ENCODE measurements around the gene FAM180A. TPM values are rescaled to one million over a fixed set of nuclear protein-coding genes. Genes with fewer than 3 reads are reported as not detected.

FAM180A gene
- total RNA-seq, 1 donor from 2014 or later = not detected

- intact Hi-C loops (cut with micrococcal nuclease) = no loop called here
- H3K36me3 Mint-ChIP-seq (ENCODE audit: low read depth) = no peaks in the 10 kb centered on the region
- H3K27me3 Mint-ChIP-seq (ENCODE audit: insufficient read depth) = peaks cover 6% of the 10 kb centered on the region
- no peak overlapping the region for H3K4me3 Mint-ChIP-seq
- DNase-seq (ENCODE audit: low spot score) = no peak
- H3K9me3 Mint-ChIP-seq = no peaks in the 10 kb centered on the region
- H3K27ac Mint-ChIP-seq = no peak overlapping the region
- H3K4me1 Mint-ChIP-seq (ENCODE audit: low read depth) = no peaks in the 10 kb centered on the region
Measured at GRCh38 chr7:135713836-135714470, 34.7 kb downstream of the FAM180A start.

- no peaks in the 10 kb centered on the region for H3K9me3 Mint-ChIP-seq
- no peak overlapping the region for H3K27ac Mint-ChIP-seq
- H3K4me1 Mint-ChIP-seq (ENCODE audit: low read depth) = no peaks in the 10 kb centered on the region
- no peak for DNase-seq (ENCODE audit: low spot score)
- no peaks in the 10 kb centered on the region for H3K36me3 Mint-ChIP-seq (ENCODE audit: low read depth)
- H3K4me3 Mint-ChIP-seq = no peak overlapping the region
- intact Hi-C loops (cut with micrococcal nuclease) = no loop called here
- no peaks in the 10 kb centered on the region for H3K27me3 Mint-ChIP-seq (ENCODE audit: insufficient read depth)
Measured at GRCh38 chr7:135712796-135713195, 35.8 kb downstream of the FAM180A start.

GRCh38 chr7:135712182-135712782 lies 36.3 kb downstream of the FAM180A start:
- Mint-ChIP-seq H3K4me1 (ENCODE audit: low read depth) (no peaks in the 10 kb centered on the region), H3K27me3 (ENCODE audit: insufficient read depth) (no peaks in the 10 kb centered on the region), H3K9me3 (no peaks in the 10 kb centered on the region), H3K36me3 (ENCODE audit: low read depth) (no peaks in the 10 kb centered on the region), H3K27ac (no peak overlapping the region), H3K4me3 (no peak overlapping the region)
- intact Hi-C loops (cut with micrococcal nuclease) = no loop called here
- no peak for DNase-seq (ENCODE audit: low spot score)

- Mint-ChIP-seq H3K9me3 (no peaks in the 10 kb centered on the region), H3K4me1 (ENCODE audit: low read depth) (no peaks in the 10 kb centered on the region), H3K36me3 (ENCODE audit: low read depth) (no peaks in the 10 kb centered on the region), H3K27ac (no peak overlapping the region), H3K27me3 (ENCODE audit: insufficient read depth) (no peaks in the 10 kb centered on the region), H3K4me3 (no peak overlapping the region)
- intact Hi-C loops (cut with micrococcal nuclease) = loop anchor here (2.0 kb wide), 1 partner anchor 38 kb away; no protein-coding TSS in a partner anchor
- DNase-seq (ENCODE audit: low spot score) = no peak
Measured at GRCh38 chr7:135711139-135711469, 37.5 kb downstream of the FAM180A start.

GRCh38 chr7:135710417-135711138 lies 38.0 kb downstream of the FAM180A start:
- no peaks in the 10 kb centered on the region for H3K9me3 Mint-ChIP-seq
- intact Hi-C loops (cut with micrococcal nuclease) = loop anchor here (2.0 kb wide), 1 partner anchor 38 kb away; no protein-coding TSS in a partner anchor
- no peaks in the 10 kb centered on the region for H3K27me3 Mint-ChIP-seq (ENCODE audit: insufficient read depth)
- no peak overlapping the region for H3K4me3 Mint-ChIP-seq
- H3K27ac Mint-ChIP-seq = no peak overlapping the region
- no peaks in the 10 kb centered on the region for H3K4me1 Mint-ChIP-seq (ENCODE audit: low read depth)
- H3K36me3 Mint-ChIP-seq (ENCODE audit: low read depth) = no peaks in the 10 kb centered on the region
- DNase-seq (ENCODE audit: low spot score) = no peak

- Mint-ChIP-seq H3K9me3 (no peaks in the 10 kb centered on the region), H3K36me3 (ENCODE audit: low read depth) (no peaks in the 10 kb centered on the region), H3K27me3 (ENCODE audit: insufficient read depth) (no peaks in the 10 kb centered on the region), H3K27ac (no peak overlapping the region), H3K4me3 (no peak overlapping the region), H3K4me1 (ENCODE audit: low read depth) (no peaks in the 10 kb centered on the region)
- intact Hi-C loops (cut with micrococcal nuclease) = no loop called here
- DNase-seq (ENCODE audit: low spot score) = no peak
Measured at GRCh38 chr7:135709508-135709907, 39.1 kb downstream of the FAM180A start.

GRCh38 chr7:135708041-135708440 lies 40.6 kb downstream of the FAM180A start:
- no peak overlapping the region for H3K27ac Mint-ChIP-seq
- H3K36me3 Mint-ChIP-seq (ENCODE audit: low read depth) = no peaks in the 10 kb centered on the region
- H3K4me3 Mint-ChIP-seq = no peak overlapping the region
- intact Hi-C loops (cut with micrococcal nuclease) = no loop called here
- H3K9me3 Mint-ChIP-seq = no peaks in the 10 kb centered on the region
- H3K27me3 Mint-ChIP-seq (ENCODE audit: insufficient read depth) = no peaks in the 10 kb centered on the region
- DNase-seq (ENCODE audit: low spot score) = no peak
- H3K4me1 Mint-ChIP-seq (ENCODE audit: low read depth) = no peaks in the 10 kb centered on the region

- DNase-seq (ENCODE audit: low spot score) = no peak
- Mint-ChIP-seq H3K4me1 (ENCODE audit: low read depth) (no peaks in the 10 kb centered on the region), H3K36me3 (ENCODE audit: low read depth) (no peaks in the 10 kb centered on the region), H3K27ac (no peak overlapping the region), H3K4me3 (no peak overlapping the region), H3K9me3 (no peaks in the 10 kb centered on the region), H3K27me3 (ENCODE audit: insufficient read depth) (peaks cover 1% of the 10 kb centered on the region)
- intact Hi-C loops (cut with micrococcal nuclease) = no loop called here
Measured at GRCh38 chr7:135707570-135707966, 41.0 kb downstream of the FAM180A start.

- DNase-seq (ENCODE audit: low spot score) = no peak
- Mint-ChIP-seq H3K27ac (no peak overlapping the region), H3K27me3 (ENCODE audit: insufficient read depth) (peaks cover 1% of the 10 kb centered on the region), H3K4me1 (ENCODE audit: low read depth) (no peaks in the 10 kb centered on the region), H3K9me3 (no peaks in the 10 kb centered on the region), H3K36me3 (ENCODE audit: low read depth) (no peaks in the 10 kb centered on the region), H3K4me3 (no peak overlapping the region)
- intact Hi-C loops (cut with micrococcal nuclease) = no loop called here
Measured at GRCh38 chr7:135706858-135707569, 41.6 kb downstream of the FAM180A start.

- Mint-ChIP-seq H3K36me3 (ENCODE audit: low read depth) (no peaks in the 10 kb centered on the region), H3K27ac (no peak overlapping the region), H3K9me3 (no peaks in the 10 kb centered on the region), H3K27me3 (ENCODE audit: insufficient read depth) (peaks cover 1% of the 10 kb centered on the region), H3K4me1 (ENCODE audit: low read depth) (no peaks in the 10 kb centered on the region), H3K4me3 (no peak overlapping the region)
- DNase-seq (ENCODE audit: low spot score) = no peak
- intact Hi-C loops (cut with micrococcal nuclease) = no loop called here
Measured at GRCh38 chr7:135706038-135706742, 42.4 kb downstream of the FAM180A start.

- intact Hi-C loops (cut with micrococcal nuclease) = no loop called here
- no peaks in the 10 kb centered on the region for H3K4me1 Mint-ChIP-seq (ENCODE audit: low read depth)
- H3K27ac Mint-ChIP-seq = no peak overlapping the region
- peaks cover 1% of the 10 kb centered on the region for H3K27me3 Mint-ChIP-seq (ENCODE audit: insufficient read depth)
- H3K9me3 Mint-ChIP-seq = no peaks in the 10 kb centered on the region
- H3K36me3 Mint-ChIP-seq (ENCODE audit: low read depth) = no peaks in the 10 kb centered on the region
- no peak for DNase-seq (ENCODE audit: low spot score)
- H3K4me3 Mint-ChIP-seq = no peak overlapping the region
Measured at GRCh38 chr7:135704698-135705097, 43.9 kb downstream of the FAM180A start.

- Mint-ChIP-seq H3K4me3 (no peak overlapping the region), H3K36me3 (ENCODE audit: low read depth) (no peaks in the 10 kb centered on the region), H3K27me3 (ENCODE audit: insufficient read depth) (peaks cover 1% of the 10 kb centered on the region), H3K27ac (no peak overlapping the region), H3K4me1 (ENCODE audit: low read depth) (no peaks in the 10 kb centered on the region), H3K9me3 (no peaks in the 10 kb centered on the region)
- no peak for DNase-seq (ENCODE audit: low spot score)
- intact Hi-C loops (cut with micrococcal nuclease) = no loop called here
Measured at GRCh38 chr7:135704074-135704473, 44.5 kb downstream of the FAM180A start.

Measured in activated T-helper 1 cell treated with anti-CD3 and anti-CD28 coated beads, Interleukin-12 subunit alpha, Interleukin-12 subunit beta, Interleukin-2, Interleukin-4 antibody, amounts not matched to agents 30 ng/mL and 10 ng/mL and 1 ng/mL, durations not matched to agents 14 hours and 24 hours and 36 hours (primary cell).